ENCODE measurements around the gene CCDC81. TPM values are rescaled to one million over a fixed set of nuclear protein-coding genes. Genes with fewer than 3 reads are reported as not detected.
"Not testable (repeated sequence)": the region's sequence is repeated elsewhere in the genome, so short reads cannot be mapped to it uniquely, and the experiment has no call there.

The CCDC81 gene
- 0.76 TPM for polyA plus RNA-seq (ENCODE audit: insufficient read length)

DNA sequence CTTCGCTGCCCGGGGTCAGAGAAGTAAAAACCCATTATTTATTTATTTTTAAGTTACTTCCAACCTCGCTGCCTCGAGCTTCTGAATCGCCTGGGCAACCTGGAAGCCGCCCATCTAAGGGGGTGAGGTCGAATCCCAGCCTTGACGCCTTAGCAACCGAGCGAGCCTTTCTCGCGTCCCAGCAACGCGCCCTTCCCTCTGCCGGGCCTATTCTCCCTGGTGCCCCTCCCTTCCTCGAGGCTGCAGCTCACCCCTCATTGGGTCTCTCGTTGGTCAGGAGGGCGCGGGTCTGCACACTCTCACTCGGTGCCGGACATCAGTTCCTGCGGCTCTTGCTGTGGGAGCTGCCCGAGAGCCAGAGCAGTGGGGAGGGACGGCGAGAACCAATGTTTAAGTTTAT is at the start of gene CCDC81:
CCDC81 (plus strand) TSS at position 302 of the 400 bp plus-strand sequence. CDS start 277 bp downstream, outside the sequence.
- DNase-seq (ENCODE audit: low read depth): no peak

DNA sequence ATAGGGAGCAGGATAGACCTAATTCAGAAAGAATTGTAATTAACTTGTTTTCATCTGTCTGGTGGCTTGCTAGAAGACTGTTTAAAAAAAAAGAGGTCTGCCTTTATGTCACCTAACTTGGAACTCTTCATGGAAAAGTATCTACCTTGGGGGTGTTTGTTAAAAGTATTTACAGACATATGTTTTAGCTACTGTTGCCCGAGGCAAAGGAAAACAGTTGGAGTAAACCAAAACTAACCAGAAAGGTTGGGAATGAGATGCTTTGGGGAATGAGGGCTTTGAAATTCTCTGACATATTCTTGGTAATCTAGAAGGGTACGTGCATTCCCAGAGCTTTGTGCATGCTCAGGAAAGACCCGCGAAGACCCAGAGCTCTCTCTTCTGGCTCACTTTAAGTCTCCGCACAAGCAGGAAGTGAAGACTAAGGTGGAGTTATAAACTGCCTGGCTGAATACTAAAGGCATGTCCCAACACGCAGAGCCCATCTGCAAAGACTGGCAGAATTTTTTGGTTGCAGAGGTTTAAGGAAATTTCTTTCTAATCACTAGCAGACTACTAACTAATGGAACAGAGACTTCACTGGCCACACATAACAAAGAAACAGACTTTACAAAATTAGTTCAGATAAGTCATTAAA is 39.4 kb upstream of the CCDC81 start:
- no peak for DNase-seq (ENCODE audit: low read depth)

GRCh38 chr11:86337227-86337626 is 37.5 kb upstream of the CCDC81 start:
- DNase-seq (ENCODE audit: low read depth): no peak

DNA sequence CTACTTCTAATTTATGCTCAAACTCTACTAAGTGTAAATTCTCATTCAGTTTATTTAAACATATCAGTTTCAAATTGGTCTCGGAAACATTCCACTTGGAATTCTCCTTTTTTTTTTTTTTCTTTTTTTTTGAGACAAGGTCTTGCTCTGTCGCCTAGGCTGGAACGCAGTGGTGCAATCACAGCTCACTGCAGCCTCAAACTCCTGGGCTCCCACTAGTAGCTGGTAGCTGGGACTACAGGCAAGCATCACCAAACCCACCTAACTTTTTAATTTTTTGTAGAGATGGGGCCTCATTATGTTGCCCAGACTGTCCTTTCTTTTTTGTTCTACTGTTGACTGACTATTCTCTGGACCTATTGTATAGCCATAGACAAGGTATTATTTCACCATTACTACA is 33.3 kb upstream of the CCDC81 start:
- DNase-seq (ENCODE audit: low read depth): no peak

DNA sequence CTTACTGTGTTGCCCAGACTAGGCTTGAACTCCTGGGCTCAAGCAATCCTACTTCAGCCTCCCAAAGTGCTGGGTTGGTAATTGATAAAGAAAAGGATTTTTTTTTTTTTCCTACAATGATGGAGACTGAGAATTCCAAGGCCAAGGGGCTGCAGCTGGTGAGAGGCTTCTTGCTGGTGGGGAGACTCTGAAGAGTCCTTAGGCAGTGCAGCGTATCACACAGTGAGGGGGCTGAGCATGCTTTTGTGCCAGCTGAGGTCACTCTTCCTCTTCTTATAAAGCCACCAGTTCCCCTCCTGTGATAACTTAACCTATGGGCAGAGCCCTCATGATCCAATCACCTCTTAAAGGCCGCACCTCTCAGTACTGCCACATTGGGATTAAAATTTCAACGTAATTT is 28.2 kb upstream of the CCDC81 start:
- DNase-seq (ENCODE audit: low read depth): no peak

- no peak for DNase-seq (ENCODE audit: low read depth)
These were observed 19.4 kb upstream of the CCDC81 start for GRCh38 chr11:86355256-86355655.

DNA sequence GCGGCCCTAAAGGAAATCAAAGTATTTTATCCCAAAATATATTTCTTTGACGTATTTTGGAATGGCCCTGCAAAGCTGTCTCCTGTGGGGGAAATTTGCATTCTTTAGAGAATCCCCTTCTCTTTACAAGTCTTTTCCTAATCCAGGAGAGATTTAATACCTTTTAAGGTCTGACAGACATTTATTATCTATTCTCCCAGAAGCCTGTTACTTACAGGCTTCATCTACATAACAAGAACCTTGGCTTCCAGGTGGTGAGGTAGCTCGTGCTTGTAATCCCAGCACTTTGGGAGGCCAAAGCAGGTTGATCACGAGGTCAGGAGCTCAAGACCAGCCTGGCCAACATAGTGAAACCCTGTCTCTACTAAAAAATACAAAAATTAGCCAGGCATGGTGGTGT is 17.3 kb upstream of the CCDC81 start:
- not testable (repeated sequence) for DNase-seq (ENCODE audit: low read depth)

GRCh38 chr11:86358720-86359119 is 16.0 kb upstream of the CCDC81 start:
- no peak for DNase-seq (ENCODE audit: low read depth)

DNA sequence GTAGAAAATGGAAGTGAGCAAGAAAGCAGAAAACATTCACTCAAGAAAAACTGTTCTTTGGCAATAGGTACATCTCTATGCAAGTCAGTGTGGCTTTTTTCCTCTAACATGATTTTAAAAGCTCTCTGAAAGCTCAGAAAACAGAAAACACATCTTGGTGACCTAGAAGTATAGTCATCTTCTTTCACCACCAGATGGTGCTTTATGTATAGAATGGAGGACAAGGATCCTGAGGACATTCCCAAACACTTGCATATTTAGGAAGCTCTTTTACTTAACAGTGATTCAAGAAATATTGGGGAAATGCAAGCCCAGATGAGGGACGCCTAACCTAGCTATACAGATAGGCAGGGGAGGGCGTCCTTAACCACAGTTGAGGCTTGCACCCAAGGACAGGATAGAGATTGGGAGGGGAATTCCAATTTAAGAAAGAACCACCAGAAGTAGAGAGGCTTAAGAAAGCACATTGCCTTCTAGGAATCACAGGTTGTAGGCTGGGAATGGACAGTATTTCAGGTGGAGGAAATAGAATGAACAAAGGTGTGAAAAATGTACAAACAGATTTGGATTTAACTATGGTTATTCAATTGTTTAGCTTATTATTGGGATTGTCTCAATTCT is 13.8 kb upstream of the CCDC81 start:
- DNase-seq (ENCODE audit: low read depth): peak; percentile 31

DNA sequence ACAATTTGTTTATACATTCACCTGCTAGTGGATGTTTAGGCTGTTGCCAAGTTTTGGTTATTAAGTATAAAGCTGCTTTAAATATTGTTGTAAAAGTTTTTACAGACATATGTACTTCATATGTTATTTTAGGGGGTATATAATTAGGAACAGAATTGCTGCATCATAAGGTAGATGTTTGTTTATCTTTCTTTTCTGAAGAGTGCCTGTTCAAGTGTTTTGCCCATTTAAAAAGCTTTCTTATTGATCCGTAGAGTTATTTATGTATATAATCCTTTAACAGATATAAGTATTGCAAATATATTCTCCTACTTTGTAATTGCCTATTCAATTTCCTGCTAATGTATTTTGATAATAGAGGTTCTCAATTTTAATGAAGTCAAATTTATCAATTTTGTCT is 11.3 kb upstream of the CCDC81 start:
- DNase-seq (ENCODE audit: low read depth): no peak

DNA sequence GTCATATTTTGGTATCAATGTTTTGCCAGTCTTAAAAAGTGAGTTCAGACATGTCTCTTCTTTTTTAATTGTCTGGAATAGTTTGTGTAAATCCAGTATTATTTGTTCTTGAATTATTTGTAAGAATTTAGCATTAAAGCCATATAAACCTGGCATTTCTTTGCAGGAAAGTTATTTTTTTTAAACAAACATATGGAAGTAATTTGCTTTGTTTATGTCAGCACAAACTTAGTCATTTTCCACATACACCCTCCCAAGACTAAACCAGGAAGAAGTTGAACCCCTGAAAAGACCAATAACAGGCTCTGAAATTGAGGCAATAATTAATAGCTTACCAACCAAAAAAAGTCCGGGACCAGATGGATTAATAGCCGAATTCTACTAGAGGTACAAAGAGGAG is 9.1 kb upstream of the CCDC81 start:
- no peak for DNase-seq (ENCODE audit: low read depth)

DNA sequence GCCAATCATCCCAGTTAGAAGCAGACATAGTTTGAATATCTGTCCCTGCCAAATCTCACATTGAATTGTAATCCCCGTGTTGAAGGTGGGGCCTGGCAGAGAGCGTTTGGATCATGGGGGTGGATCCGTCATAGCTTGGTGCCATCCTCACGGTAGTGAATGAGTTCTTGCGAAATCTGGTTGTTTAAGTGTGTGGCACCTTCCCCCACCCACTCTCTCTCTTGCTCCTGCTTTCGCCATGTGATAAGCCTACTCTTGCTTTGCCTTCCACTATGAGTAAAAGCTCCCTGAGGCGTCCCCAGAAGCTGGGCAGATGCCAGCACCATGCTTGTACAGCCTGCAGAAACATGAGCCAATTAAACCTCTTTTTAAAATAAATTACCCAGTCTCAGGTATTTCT is 5.0 kb upstream of the CCDC81 start:
- DNase-seq (ENCODE audit: low read depth): no peak

- DNase-seq (ENCODE audit: low read depth): no peak
These were observed 4.5 kb upstream of the CCDC81 start for GRCh38 chr11:86370171-86370570.

DNA sequence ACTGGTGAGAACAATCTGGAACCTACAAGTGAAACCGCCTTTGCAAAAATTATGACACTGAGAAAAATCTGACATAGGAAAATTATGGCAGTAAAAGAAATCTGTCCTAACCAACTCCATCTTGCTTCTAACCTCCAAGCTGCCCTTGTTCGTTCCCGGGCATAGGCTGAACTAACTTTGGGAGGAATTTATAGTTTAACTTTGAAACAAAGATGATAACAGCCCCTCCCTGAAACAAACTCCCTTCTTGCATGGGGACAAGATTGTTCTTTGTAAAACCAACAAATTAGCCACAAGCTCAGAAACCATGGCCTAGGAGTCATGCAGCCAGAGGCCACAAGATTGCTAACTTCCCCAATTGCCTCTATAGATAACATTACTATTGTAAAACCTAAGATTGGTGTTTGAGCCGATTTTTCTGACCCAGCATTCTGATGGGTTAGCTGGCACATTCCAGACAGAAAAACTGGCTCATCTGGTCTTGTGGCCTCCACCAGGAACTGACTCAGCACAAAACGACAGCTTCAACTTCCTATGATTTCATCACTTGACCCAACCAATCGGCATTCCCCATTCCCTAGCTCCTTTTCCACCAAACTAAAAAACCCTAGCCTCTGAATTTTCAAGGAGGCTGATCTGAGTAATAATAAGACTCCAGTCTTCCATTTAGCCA is 3.6 kb upstream of the CCDC81 start:
- no peak for DNase-seq (ENCODE audit: low read depth)

- no peak for DNase-seq (ENCODE audit: low read depth)
These were observed 2.6 kb upstream of the CCDC81 start for GRCh38 chr11:86372041-86372440.

- no peak for DNase-seq (ENCODE audit: low read depth)
These were observed 2.1 kb upstream of the CCDC81 start for GRCh38 chr11:86372586-86372985.

GRCh38 chr11:86374069-86374468 is 618 bp upstream of the CCDC81 start:
- no peak for DNase-seq (ENCODE audit: low read depth)

DNA sequence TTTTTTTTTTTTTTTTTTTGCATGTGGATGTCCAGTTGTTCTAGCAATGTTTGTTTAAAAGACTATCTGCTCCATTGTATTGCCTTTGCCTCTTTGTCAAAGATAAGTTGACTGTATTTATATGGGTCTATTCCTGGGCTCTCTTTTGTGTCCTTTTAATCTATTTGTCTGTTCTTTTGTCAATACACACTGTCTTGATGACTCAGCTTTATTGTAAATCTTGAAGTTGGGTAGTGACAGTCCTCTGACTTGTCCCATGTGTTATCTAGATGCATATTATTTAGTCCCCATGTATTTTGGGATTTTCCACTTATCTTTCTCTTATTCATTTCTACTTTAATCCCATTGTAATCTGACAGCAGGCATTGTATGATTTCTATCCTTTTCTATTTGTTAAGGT is 3.3 kb downstream of the CCDC81 start:
- no peak for DNase-seq (ENCODE audit: low read depth)

DNA sequence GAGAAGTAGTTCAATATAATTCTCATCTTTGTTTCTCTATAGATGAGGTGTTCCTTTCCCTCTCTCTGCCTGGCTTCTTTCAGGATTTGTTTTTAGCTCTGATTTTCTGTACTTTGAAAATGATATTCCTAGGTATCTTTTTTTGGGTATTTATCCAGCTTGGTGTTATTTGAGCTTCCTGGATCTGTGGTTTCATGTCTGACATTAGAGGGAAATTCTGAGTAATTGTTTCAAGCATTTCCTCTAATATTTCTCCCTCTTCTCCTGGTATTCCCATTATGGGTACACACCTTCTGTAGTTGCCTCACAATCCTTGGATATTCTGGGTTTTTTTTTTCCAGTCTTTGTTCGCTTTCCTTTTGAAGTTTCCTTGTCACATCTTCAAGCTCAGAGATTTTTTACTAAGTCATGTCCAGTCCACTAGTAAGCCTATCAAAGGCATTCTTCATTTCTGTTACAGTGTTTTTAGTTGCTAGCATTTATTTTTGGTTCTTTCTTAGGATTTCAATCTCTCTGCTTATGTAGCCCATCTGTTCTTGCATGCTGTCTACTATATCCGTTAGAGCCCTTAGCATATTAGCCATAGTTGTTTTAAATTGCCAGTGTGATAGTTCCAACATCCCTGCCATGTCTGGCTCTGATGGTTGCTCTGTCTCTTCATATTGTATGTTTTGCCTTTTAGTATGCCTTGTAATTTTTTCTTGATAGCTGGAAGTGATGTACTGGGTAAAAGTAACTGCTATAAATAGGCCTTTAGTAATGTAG is 5.8 kb downstream of the CCDC81 start:
- no peak for DNase-seq (ENCODE audit: low read depth)

DNA sequence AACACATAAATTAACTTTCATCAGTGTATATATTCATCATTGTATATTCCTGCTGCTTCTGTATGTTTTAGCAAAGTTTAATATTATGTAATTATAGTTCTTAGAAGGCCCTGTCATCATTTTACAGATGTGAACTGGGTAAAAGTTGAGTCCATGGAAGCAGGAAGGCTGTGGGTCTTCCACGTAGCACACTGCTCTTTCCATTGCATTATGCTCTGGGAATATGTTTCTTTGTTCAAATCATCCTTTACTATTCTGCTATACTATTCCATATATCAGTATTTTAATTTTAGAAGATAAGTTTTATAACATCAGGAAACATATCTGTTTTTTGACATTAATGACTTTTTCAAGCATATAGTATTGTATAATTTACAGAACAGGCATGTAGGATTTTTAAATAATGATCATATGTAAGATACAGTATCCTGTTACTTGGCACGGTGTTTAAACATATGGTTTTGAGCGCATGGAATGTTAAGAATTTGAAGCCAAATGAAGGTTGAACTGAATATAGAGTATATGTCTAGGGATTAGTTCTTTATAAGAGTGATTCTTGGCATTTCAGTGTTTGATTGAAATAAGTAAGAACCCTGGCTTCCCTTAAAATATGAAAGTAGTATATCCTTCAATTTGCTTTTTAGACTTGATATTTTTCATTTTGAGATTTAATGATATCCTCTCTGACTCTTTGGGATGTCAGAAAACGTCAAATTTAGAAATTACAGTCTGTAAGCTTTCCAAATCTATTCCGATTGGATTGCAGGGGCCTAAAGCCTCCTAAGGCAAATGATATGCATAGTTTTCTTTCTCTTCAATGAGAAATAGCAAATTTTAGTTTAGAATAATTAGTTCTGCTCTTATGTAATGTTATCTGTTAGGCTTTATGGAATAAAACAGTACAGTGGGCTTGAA is 8.6 kb downstream of the CCDC81 start:
- DNase-seq (ENCODE audit: low read depth): no peak

- no peak for DNase-seq (ENCODE audit: low read depth)
These were observed 11.6 kb downstream of the CCDC81 start for GRCh38 chr11:86386283-86386682.

Measured in forelimb muscle (tissue), 1 donor.